ENCODE data around the gene ITGA2B.
"Not testable (repeated sequence)": the region's sequence is repeated elsewhere in the genome, so short reads cannot be mapped to it uniquely, and the experiment has no call there.

ITGA2B gene

GRCh38 chr17:44333371-44333770 is 56.1 kb downstream of the ITGA2B start:
- no peak for DNase-seq (ENCODE audit: low read depth in 2 of 2, low spot score in 1 of 2)

GRCh38 chr17:44331249-44331760 is 58.1 kb downstream of the ITGA2B start:
- DNase-seq (ENCODE audit: low read depth in 2 of 2, low spot score in 1 of 2) = peak; percentile 41 to 49

DNA sequence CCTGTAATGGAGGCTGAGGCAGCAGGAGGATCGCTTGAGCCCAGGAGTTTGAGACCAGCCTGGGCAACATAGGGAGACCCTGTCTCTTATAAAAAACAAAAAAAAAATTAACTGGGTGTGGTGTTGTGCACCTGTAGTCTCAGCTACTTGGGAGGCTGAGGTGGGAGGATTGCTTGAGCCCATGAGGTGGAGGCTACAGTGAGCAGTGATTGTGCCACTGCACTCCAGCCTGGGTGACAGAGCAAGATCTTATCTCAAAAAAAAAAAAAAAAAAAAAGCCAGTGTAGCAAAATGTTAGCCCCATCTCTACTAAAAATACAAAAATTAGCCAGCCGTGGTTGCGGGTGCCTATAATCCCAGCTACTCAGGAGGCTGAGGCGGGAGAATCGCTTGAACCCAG is 59.2 kb downstream of the ITGA2B start:
- not testable (repeated sequence) for DNase-seq (ENCODE audit: low read depth in 2 of 2, low spot score in 1 of 2)

DNA sequence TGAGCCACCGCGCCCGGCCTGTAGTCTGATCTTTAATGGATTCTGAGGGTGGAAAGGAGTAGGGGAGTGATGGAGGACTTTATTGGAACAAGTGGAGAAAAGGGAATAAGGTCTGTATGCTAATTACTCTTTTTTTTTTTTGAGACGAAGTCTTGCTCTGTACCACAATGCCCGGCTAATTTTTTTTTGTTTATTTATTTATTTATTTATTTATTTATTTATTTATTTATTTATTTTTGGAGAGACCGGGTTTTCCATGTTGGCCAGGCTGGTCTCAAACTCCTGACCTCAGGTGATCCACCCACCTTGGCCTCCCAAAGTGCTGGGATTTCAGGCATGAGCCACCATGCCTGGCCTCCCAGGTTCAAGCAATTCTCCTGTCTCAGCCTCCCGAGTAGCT is 59.9 kb downstream of the ITGA2B start:
- DNase-seq (ENCODE audit: low read depth in 2 of 2, low spot score in 1 of 2) = not testable (repeated sequence)

GRCh38 chr17:44327715-44328449 is 61.6 kb downstream of the ITGA2B start:
- no peak for DNase-seq (ENCODE audit: low read depth in 2 of 2, low spot score in 1 of 2)

DNA sequence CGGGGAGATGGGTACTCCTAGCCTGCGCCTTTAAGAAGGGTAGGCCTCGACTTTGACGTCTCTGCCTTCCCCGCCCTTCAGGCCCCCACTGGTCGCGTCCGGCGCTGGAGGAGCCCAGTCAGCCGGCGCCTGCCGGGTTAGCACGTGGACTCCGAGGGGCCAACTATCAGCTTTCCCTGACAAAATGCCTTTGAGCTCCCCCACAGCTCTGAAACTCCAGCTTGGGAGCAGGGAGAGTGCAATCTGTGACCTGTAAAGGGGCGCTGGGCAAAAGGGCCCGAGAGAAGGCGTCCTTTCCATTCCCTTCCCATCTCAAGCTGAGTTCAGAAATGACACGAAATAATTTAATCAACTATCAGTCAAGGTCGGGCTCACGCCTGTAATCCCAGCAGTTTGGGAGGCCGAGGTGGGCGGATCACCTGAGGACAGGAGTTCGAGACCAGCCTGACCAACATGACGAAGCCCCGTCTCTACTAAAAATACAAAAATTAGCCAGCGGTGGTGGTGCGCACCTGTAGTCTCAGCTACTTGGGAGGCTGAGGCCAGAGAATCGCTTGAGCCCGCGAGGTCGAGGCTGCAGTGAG is 62.5 kb downstream of the ITGA2B start:
- peak; percentile 86 to 93 for DNase-seq (ENCODE audit: low read depth in 2 of 2, low spot score in 1 of 2)

DNA sequence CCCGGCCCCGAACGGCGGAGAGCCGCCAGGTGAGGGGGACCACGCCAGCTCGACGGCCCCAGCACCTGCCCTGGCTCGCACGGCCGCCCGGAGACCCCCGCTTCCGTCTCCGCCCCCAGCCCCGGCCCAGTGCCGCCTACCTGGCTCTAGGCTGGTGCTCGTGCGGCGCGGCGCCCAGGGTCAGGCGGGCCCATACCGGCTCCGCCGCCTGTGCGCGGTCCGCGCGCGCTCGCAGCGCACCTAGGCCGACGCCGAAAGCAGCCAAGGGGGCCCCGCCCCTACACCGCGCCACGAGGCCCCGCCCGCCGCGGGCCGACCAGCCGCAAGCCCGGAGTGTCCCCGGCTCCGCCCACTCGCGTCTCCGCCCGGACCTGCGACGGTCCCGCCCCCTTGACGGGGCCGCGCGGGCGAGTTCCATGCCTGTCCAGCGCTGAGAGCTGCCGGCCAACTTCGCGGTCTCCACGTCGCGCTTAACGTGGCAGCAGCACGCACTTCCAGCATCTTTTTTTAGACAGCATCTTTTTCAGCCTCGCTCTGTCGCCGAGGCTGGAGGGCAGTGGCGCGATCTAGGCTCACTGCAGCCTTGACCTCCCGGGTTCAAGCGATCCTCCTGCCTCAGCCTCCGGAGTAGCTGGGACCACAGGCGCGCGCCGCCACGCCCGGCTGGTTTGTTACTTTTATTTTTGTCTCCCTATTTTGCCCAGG is 64.7 kb downstream of the ITGA2B start, which contains the start of gene SLC25A39:
Gene SLC25A39 (minus strand): TSS at position 253 of the 705 bp plus-strand sequence. CDS start 1,261 bp downstream, outside the sequence.
- DNase-seq (ENCODE audit: low read depth in 2 of 2, low spot score in 1 of 2) = peak; percentile 81 to 92

- DNase-seq (ENCODE audit: low read depth in 2 of 2, low spot score in 1 of 2) = no peak
These were observed 65.3 kb downstream of the ITGA2B start for GRCh38 chr17:44324092-44324570.

DNA sequence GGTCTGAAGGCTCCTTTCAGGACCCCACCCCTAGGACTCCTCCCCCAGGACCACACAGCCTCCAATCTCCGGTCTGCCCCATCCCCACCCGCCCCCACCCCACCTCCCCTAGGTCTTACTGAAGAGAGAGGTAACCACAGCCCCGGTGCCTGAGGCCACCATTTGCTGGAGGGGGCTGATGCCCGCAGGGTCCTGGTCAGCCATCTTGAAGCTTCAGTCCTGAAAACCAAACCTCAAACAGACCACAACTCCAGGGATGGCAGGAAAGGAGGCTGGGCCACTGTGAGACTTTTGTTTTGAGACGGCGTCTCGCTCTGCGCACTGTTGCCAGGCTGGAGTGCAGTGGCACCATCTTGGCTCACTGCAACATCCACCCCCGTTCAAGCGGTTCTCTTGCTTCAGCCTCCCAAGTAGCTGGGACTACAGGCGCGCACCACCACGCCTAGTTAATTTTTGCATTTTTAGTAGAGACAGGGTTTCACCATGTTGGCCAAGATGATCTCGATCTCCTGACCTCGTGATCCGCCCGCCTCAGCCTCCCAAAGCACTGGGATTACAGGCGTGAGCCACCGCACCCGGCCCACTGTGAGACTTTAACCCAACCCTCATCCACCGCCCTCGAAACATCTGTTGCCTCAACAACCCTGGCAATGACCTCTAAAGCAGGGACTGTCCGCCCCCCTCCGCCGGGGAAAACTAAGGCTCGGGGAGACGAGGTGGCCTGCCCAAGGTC is 65.9 kb downstream of the ITGA2B start:
- DNase-seq (ENCODE audit: low read depth in 2 of 2, low spot score in 1 of 2) = no peak

DNA sequence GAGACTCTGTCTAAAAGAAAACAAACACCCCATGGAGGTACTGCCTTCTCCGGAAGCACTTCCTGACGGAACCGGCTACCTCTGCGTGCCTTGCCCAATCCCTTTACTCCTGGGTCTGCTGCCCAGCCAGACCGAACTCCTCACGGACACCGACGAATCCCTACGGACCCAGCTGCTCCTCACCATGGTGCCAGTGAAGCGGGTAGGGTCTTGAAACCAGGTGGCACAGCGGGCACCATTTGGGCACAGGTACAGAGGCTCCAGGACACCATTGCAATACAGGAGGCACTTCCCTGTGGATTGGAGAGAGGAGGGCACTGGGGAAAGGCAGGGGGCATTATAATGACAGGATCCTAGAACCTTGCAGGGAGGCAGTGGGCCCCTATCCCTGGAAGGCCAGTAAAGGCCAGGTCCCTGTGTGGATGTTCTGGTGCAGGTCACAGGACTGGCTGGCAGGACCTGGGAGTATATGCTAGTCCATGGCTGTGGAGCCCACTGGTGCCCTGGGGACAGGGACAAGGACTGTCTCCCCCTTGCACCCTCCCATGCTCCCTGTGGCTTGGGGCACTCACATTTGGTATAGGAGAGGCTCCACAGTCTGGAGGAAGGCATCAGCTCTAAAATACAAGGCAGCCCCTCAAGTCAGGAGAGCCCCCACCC is 67.1 kb downstream of the ITGA2B start:
- no peak for DNase-seq (ENCODE audit: low read depth in 2 of 2, low spot score in 1 of 2)
